Measurements from ENCODE around the gene DMBT1.

GRCh38 chr10:122660696-122661095 lies 100.1 kb downstream of the DMBT1 start:
- TF ChIP-seq CTCF (IDR thresholded peaks at IDR 0.05; ENCODE audit: low read depth, low read length, missing input control): no peak
- no peak for TF ChIP-seq MAX (IDR thresholded peaks at IDR 0.05)
- no peak for TF ChIP-seq YY1 (IDR thresholded peaks at IDR 0.05)

Data from liver (tissue), 2 donors.